IPS DF 19.7 (cell line): ENCODE measurements around the gene FAM20A.
"Not testable (repeated sequence)": the region's sequence is repeated elsewhere in the genome, so short reads cannot be mapped to it uniquely, and the experiment has no call there.

Source experiments
- DNase-seq: peaks from one replicate; pipeline ENCODE4 v3.0.0-alpha.2; 2013; ENCODE audit warnings: low read depth, low spot score

Gene FAM20A

GRCh38 chr17:68522266-68522665 lies 78.9 kb downstream of the FAM20A start:
- DNase-seq = no peak

GRCh38 chr17:68519911-68520310 lies 81.3 kb downstream of the FAM20A start:
- DNase-seq = no peak

- DNase-seq = not testable (repeated sequence)
Measured at GRCh38 chr17:68519051-68519450, 82.1 kb downstream of the FAM20A start.

- DNase-seq = no peak
Measured at GRCh38 chr17:68518063-68518815, 82.9 kb downstream of the FAM20A start.

- DNase-seq = not testable (repeated sequence)
Measured at GRCh38 chr17:68517605-68518004, 83.6 kb downstream of the FAM20A start.

- DNase-seq = no peak
Measured at GRCh38 chr17:68516732-68517131, 84.4 kb downstream of the FAM20A start.

GRCh38 chr17:68514831-68515635 lies 86.1 kb downstream of the FAM20A start:
- no peak for DNase-seq

- DNase-seq = no peak
Measured at GRCh38 chr17:68513932-68514331, 87.2 kb downstream of the FAM20A start.

- no peak for DNase-seq
Measured at GRCh38 chr17:68512960-68513474, 88.2 kb downstream of the FAM20A start.

- DNase-seq = peak; percentile 90
Measured at GRCh38 chr17:68512247-68512959, 88.8 kb downstream of the FAM20A start, which contains the start of gene PRKAR1A. TSS of gene PRKAR1A (plus strand) at chr17:68512430. CDS start at chr17:68515400, 2,970 bp downstream.

- DNase-seq = no peak
Measured at GRCh38 chr17:68511671-68512246, 89.4 kb downstream of the FAM20A start.

- DNase-seq = no peak
Measured at GRCh38 chr17:68511254-68511670, 89.9 kb downstream of the FAM20A start.

- DNase-seq = no peak
Measured at GRCh38 chr17:68509141-68510057, 91.8 kb downstream of the FAM20A start.

GRCh38 chr17:68507576-68507975 lies 93.6 kb downstream of the FAM20A start:
- DNase-seq = no peak

GRCh38 chr17:68505951-68506350 lies 95.2 kb downstream of the FAM20A start:
- DNase-seq = no peak

- no peak for DNase-seq
Measured at GRCh38 chr17:68501074-68501473, 100.1 kb downstream of the FAM20A start.

- DNase-seq = no peak
Measured at GRCh38 chr17:68499587-68499986, 101.6 kb downstream of the FAM20A start.

GRCh38 chr17:68498479-68499326 lies 102.5 kb downstream of the FAM20A start:
- DNase-seq = no peak

- no peak for DNase-seq
Measured at GRCh38 chr17:68497885-68498319, 103.3 kb downstream of the FAM20A start.
